Measurements from ENCODE around the gene CFAP46. TPM values are rescaled to one million over a fixed set of nuclear protein-coding genes. Genes with fewer than 3 reads are reported as not detected.

The CFAP46 gene
- total RNA-seq, 3 donors from 2014 or later = 0.78 to 1.0 TPM; not detected in 1

DNA sequence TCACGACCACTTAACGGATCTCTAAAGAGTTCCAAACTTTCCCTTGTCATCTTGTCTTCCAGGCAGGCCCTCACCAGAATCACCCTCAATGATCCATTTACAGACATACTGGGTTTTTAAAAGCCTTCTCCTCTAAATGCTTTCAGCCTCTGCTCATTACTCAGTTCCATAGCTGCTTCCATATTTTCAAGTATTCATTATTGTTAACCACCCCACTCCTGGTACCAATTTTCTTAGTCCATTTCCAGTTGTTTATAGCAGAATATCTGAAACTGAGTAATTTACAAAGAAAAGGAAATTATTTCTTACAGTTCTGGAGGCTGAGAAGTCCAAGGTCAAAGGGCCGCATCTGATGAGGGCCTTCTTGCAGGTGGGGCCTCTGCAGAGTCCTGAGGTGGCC lies 100.0 kb downstream of the CFAP46 start:
- DNase-seq (no peak), ATAC-seq (no peak)
- no peak overlapping the region for H3K4me3 ChIP-seq
- intact Hi-C loops (cut with DNase I, micrococcal nuclease) = no loop called here
- H3K4me1 ChIP-seq (ENCODE audit: low read depth) = no peaks in the 10 kb centered on the region
- peaks cover 17% of the 10 kb centered on the region for H3K9me3 ChIP-seq
- TF ChIP-seq, protein P1, sequence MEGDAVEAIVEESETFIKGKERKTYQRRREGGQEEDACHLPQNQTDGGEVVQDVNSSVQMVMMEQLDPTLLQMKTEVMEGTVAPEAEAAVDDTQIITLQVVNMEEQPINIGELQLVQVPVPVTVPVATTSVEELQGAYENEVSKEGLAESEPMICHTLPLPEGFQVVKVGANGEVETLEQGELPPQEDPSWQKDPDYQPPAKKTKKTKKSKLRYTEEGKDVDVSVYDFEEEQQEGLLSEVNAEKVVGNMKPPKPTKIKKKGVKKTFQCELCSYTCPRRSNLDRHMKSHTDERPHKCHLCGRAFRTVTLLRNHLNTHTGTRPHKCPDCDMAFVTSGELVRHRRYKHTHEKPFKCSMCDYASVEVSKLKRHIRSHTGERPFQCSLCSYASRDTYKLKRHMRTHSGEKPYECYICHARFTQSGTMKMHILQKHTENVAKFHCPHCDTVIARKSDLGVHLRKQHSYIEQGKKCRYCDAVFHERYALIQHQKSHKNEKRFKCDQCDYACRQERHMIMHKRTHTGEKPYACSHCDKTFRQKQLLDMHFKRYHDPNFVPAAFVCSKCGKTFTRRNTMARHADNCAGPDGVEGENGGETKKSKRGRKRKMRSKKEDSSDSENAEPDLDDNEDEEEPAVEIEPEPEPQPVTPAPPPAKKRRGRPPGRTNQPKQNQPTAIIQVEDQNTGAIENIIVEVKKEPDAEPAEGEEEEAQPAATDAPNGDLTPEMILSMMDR (IDR thresholded peaks at IDR 0.05) = no peak
- no peaks in the 10 kb centered on the region for H3K36me3 ChIP-seq (ENCODE audit: low read depth)

DNA sequence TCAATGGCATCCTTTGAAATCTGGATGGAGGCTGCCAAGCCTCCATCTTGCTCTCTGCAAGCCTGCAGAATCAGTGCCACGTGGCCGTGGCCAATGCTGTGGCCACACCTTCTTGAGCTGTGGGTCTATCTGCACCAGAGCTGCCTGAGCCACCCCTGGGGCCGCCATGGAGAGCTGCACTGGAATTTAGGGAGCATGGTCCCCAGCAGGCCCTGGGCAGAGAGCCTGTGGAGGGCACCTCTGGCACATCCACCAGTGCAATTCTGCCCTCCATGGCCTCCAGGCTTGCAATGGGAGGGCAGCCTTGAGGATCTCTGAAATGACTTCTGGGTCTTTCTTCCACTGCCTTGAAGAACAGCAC lies 100.8 kb downstream of the CFAP46 start:
- Histone ChIP-seq H3K4me1 (ENCODE audit: low read depth) (no peaks in the 10 kb centered on the region), H3K36me3 (ENCODE audit: low read depth) (no peaks in the 10 kb centered on the region), H3K4me3 (no peak overlapping the region), H3K9me3 (peaks cover 17% of the 10 kb centered on the region)
- intact Hi-C loops (cut with DNase I, micrococcal nuclease) = no loop called here
- TF ChIP-seq, protein P1 (IDR thresholded peaks at IDR 0.05) = no peak
- DNase-seq = no peak
- no peak for ATAC-seq

DNA sequence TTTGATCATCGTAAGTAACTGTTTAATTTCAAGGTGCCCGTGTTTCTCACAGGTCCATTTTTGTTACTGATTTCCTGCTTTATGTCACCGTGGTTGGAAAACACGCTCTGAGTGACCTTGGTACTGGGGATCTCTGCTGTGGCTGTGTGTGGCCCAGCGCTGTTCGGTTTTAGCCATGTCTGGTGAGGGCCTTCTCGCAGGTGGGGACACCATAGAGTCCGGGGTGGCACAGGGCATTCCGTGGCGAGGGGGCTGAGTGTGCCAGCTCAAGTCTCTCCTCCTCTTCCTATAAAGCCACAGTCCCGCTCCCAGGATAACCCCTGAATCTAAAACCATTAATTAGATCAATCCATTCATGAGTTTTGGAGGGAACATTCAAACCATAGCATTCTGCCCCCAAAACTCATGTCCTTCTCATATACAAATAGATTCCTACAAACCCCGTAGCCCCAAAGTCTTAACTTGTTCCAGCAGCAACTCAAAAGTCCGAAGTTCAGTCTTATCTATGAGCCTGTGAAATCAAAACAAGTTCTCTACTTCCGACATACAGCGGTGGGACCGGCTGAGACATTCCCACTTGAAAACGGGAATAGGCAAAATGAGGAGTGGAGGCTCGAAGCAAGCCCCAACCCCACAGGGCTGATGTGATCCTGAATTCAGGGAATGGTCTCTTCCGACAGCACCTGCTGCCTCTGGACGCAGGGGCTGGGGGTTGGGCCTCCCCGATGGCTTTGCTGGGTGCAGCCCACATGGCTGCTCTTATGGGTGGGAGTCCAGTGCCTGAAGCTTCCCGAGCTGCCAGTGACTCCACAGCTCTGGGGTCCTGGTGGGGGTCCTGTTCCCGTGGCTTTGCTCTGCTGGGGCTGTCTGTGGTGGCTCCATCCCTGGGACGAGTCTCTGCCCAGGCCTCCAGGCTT lies 101.4 kb downstream of the CFAP46 start:
- ATAC-seq (no peak), DNase-seq (no peak)
- intact Hi-C loops (cut with DNase I, micrococcal nuclease) = no loop called here

DNA sequence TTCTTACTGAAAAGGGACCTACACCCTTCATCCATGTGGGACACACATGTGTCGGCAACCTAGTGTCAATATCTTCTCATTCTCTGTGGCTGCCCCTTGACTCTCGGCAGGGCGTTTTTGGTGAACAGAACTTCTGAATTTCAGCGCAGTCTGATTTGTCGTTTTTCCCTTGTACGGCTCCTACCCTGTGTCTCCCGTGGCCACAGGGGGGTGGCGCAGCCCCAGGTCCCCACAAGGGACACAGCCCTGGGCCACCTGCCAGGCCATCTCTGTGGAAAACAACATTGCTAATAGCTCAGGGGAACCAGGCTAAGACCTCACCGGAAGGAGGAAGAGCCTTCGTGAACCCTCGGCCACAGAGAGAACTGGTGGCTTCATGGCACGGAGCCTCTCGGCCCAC lies 103.3 kb downstream of the CFAP46 start:
- Histone ChIP-seq H3K4me3 (no peak overlapping the region), H3K9me3 (peaks cover 17% of the 10 kb centered on the region), H3K36me3 (ENCODE audit: low read depth) (no peaks in the 10 kb centered on the region), H3K4me1 (ENCODE audit: low read depth) (no peaks in the 10 kb centered on the region)
- intact Hi-C loops (cut with DNase I, micrococcal nuclease) = loop anchor here in 1 of 2 donors (10.0 kb wide), 1 partner anchor 286 kb away; no protein-coding TSS in a partner anchor
- DNase-seq (no peak), ATAC-seq (no peak)
- TF ChIP-seq, protein P1 (IDR thresholded peaks at IDR 0.05) = no peak

More for the DNA sequence above, 101.4 kb downstream of the CFAP46 start:
- Histone ChIP-seq H3K9me3 (peaks cover 17% of the 10 kb centered on the region), H3K4me1 (ENCODE audit: low read depth) (no peaks in the 10 kb centered on the region), H3K4me3 (no peak overlapping the region), H3K36me3 (ENCODE audit: low read depth) (no peaks in the 10 kb centered on the region)
- TF ChIP-seq, protein P1 (IDR thresholded peaks at IDR 0.05) = no peak

DNA sequence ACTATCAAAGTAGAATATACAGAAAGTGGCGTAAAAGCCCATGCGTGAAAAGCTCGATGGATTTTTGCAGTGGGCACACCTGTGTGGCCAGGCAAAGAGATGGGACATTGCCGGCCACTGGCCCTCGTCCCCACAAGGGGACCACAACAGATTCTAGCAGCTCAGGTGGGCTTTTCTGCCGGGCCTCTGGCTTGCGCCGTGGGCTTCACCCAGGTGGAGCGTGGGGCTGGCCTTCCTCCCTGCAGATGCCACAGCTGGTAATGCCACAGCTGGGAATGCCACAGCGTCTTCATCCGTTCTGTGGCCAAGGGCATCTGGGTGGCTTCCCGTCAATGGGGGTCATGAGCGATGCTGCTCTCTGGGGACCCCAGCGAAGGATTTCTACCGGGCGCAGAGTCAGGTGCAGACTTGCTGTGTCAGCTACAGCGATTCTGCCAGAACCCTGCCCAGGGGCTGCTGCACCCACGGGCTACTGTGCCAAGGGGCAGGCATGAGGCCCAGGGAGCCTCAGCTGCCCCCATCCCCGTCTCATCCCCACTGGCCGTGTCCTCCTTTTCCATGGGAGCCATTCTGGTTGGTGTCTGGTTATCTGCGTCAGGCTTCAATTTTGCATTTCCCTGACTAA lies 103.9 kb downstream of the CFAP46 start:
- Histone ChIP-seq H3K4me1 (ENCODE audit: low read depth) (no peaks in the 10 kb centered on the region), H3K36me3 (ENCODE audit: low read depth) (no peaks in the 10 kb centered on the region), H3K9me3 (peaks cover 17% of the 10 kb centered on the region), H3K4me3 (no peak overlapping the region)
- ATAC-seq (no peak), DNase-seq (no peak)
- intact Hi-C loops (cut with DNase I, micrococcal nuclease) = loop anchor here in 1 of 2 donors (10.0 kb wide), 1 partner anchor 286 kb away; no protein-coding TSS in a partner anchor
- TF ChIP-seq, protein P1 (IDR thresholded peaks at IDR 0.05) = no peak

All from mucosa of descending colon (tissue), 3 donors.